SH-SY5Y (cell line): ENCODE results near the gene PRM3.

ENCODE experiments used
- GATA2 ChIP-seq: IDR thresholded peaks from 2 replicates; pipeline ENCODE4 v1.6.1; 2011; ENCODE audit warnings: mild to moderate bottlenecking, low read depth, low read length
- GATA3 ChIP-seq: IDR thresholded peaks from 2 replicates; pipeline ENCODE4 v1.6.1; 2011; ENCODE audit warnings: low read depth, mild to moderate bottlenecking, low read length, moderate library complexity

The PRM3 gene

GRCh38 chr16:11262915-11263314 is 10.5 kb downstream of the PRM3 start:
- TF ChIP-seq GATA3: no peak
- TF ChIP-seq GATA2: no peak

GRCh38 chr16:11260596-11260966 is 12.8 kb downstream of the PRM3 start:
- no peak for TF ChIP-seq GATA2
- no peak for TF ChIP-seq GATA3

- no peak for TF ChIP-seq GATA2
- no peak for TF ChIP-seq GATA3
These were observed 13.5 kb downstream of the PRM3 start for GRCh38 chr16:11259655-11260595.

- TF ChIP-seq GATA3 (no peak), GATA2 (no peak)
These were observed 14.6 kb downstream of the PRM3 start for GRCh38 chr16:11258553-11259492.

- TF ChIP-seq GATA2 (no peak), GATA3 (no peak)
These were observed 16.1 kb downstream of the PRM3 start for GRCh38 chr16:11257131-11257938.

- TF ChIP-seq GATA2 (no peak), GATA3 (no peak)
These were observed 16.7 kb downstream of the PRM3 start for GRCh38 chr16:11256661-11257130.

GRCh38 chr16:11255737-11256660 is 17.4 kb downstream of the PRM3 start, which contains the start of gene SOCS1:
SOCS1 (minus strand) TSS chr16:11256204; CDS start chr16:11255478, 726 bp downstream.
- no peak for TF ChIP-seq GATA3
- TF ChIP-seq GATA2: no peak; the same call in 1 of the 2 replicates

GRCh38 chr16:11254913-11255736 is 18.3 kb downstream of the PRM3 start:
- TF ChIP-seq GATA2 (no peak), GATA3 (no peak)

- TF ChIP-seq GATA3 (no peak), GATA2 (no peak)
These were observed 19.2 kb downstream of the PRM3 start for GRCh38 chr16:11253995-11254912.
